HG02885 (cell line): Measurements from ENCODE around the gene PRRC2B.

Experiments used
- ATAC-seq: cut with Tn5 transposase; IDR thresholded peaks from one replicate; pipeline ENCODE4 v1.9.1; 2021; ENCODE audit warnings: mild to moderate bottlenecking; ENCODE audit not compliant: unreplicated experiment, poor library complexity

Gene PRRC2B

GRCh38 chr9:131406563-131407436, 12.9 kb downstream of the PRRC2B start:
- ATAC-seq, result no peak

GRCh38 chr9:131407717-131408195, 13.9 kb downstream of the PRRC2B start:
- no peak for ATAC-seq

GRCh38 chr9:131409458-131409992, 15.6 kb downstream of the PRRC2B start:
- no peak for ATAC-seq

- ATAC-seq, result no peak
Observed at GRCh38 chr9:131410044-131410491, 16.2 kb downstream of the PRRC2B start.

- ATAC-seq, result no peak
Observed at GRCh38 chr9:131411719-131412681, 18.1 kb downstream of the PRRC2B start.

GRCh38 chr9:131416509-131416908, 22.6 kb downstream of the PRRC2B start:
- no peak for ATAC-seq

- ATAC-seq, result no peak
Observed at GRCh38 chr9:131417264-131418142, 23.6 kb downstream of the PRRC2B start.

- ATAC-seq, result no peak
Observed at GRCh38 chr9:131418143-131419025, 24.5 kb downstream of the PRRC2B start.

- no peak for ATAC-seq
Observed at GRCh38 chr9:131419026-131419614, 25.2 kb downstream of the PRRC2B start.

- ATAC-seq, result no peak
Observed at GRCh38 chr9:131419716-131420115, 25.8 kb downstream of the PRRC2B start.

GRCh38 chr9:131420980-131421624, 27.2 kb downstream of the PRRC2B start:
- no peak for ATAC-seq

GRCh38 chr9:131421691-131422090, 27.8 kb downstream of the PRRC2B start:
- ATAC-seq, result no peak

GRCh38 chr9:131422241-131422792, 28.4 kb downstream of the PRRC2B start:
- ATAC-seq, result no peak

- ATAC-seq, result no peak
Observed at GRCh38 chr9:131423171-131423581, 29.3 kb downstream of the PRRC2B start.

GRCh38 chr9:131426545-131426944, 32.7 kb downstream of the PRRC2B start:
- ATAC-seq, result no peak

GRCh38 chr9:131429121-131430012, 35.5 kb downstream of the PRRC2B start:
- no peak for ATAC-seq
